ENCODE results near the gene P4HA2.

DNA sequence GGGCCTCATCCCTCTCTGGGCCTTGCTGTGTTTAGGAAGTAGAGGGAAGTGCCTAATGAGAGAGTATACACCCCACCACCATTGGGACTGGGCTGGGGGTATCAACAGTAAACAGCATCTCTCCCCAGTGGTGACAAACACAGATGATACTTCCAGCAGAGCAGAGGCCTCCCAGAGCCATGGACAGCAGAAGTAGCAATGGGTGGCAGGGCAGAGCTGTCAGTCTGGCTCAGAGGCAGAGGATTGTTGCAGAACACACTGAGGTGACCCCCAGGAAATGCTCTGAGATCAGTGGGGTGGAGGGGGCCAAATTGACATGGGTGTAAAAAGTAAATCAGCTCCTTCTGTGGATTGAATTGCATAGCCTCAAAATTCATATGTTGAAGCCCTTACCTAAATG lies 12.1 kb upstream of the P4HA2 start:
- TF ChIP-seq, protein P1, sequence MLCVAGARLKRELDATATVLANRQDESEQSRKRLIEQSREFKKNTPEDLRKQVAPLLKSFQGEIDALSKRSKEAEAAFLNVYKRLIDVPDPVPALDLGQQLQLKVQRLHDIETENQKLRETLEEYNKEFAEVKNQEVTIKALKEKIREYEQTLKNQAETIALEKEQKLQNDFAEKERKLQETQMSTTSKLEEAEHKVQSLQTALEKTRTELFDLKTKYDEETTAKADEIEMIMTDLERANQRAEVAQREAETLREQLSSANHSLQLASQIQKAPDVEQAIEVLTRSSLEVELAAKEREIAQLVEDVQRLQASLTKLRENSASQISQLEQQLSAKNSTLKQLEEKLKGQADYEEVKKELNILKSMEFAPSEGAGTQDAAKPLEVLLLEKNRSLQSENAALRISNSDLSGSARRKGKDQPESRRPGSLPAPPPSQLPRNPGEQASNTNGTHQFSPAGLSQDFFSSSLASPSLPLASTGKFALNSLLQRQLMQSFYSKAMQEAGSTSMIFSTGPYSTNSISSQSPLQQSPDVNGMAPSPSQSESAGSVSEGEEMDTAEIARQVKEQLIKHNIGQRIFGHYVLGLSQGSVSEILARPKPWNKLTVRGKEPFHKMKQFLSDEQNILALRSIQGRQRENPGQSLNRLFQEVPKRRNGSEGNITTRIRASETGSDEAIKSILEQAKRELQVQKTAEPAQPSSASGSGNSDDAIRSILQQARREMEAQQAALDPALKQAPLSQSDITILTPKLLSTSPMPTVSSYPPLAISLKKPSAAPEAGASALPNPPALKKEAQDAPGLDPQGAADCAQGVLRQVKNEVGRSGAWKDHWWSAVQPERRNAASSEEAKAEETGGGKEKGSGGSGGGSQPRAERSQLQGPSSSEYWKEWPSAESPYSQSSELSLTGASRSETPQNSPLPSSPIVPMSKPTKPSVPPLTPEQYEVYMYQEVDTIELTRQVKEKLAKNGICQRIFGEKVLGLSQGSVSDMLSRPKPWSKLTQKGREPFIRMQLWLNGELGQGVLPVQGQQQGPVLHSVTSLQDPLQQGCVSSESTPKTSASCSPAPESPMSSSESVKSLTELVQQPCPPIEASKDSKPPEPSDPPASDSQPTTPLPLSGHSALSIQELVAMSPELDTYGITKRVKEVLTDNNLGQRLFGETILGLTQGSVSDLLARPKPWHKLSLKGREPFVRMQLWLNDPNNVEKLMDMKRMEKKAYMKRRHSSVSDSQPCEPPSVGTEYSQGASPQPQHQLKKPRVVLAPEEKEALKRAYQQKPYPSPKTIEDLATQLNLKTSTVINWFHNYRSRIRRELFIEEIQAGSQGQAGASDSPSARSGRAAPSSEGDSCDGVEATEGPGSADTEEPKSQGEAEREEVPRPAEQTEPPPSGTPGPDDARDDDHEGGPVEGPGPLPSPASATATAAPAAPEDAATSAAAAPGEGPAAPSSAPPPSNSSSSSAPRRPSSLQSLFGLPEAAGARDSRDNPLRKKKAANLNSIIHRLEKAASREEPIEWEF (CRISPR knock-in tag; IDR thresholded peaks at IDR 0.05) = no peak
- TF ChIP-seq EP300 (IDR thresholded peaks at IDR 0.05; ENCODE audit: low read length) (no peak), EGR1 (conservative IDR thresholded peaks at IDR 0.05) (no peak), TCF7L2 (IDR thresholded peaks at IDR 0.05; ENCODE audit: low read depth, low read length) (no peak), POLR2AphosphoS5 (IDR thresholded peaks at IDR 0.05; ENCODE audit: control insufficient read depth, insufficient read depth, low read depth, low read length) (no peak), KDM1A (IDR thresholded peaks at IDR 0.05) (no peak), ESRRB (CRISPR knock-in tag; IDR thresholded peaks at IDR 0.05; ENCODE audit: borderline replicate concordance) (no peak), RBFOX2 (IDR thresholded peaks at IDR 0.05; ENCODE audit: low read depth, low read length) (no peak), FOXK2 (conservative IDR thresholded peaks at IDR 0.05 in 1 of 2, IDR thresholded peaks at IDR 0.05 in 1 of 2; ENCODE audit: low read depth in 2 of 2) (no peak), PHB2 (IDR thresholded peaks at IDR 0.05; ENCODE audit: low read depth) (no peak)
- TF ChIP-seq, protein P2, sequence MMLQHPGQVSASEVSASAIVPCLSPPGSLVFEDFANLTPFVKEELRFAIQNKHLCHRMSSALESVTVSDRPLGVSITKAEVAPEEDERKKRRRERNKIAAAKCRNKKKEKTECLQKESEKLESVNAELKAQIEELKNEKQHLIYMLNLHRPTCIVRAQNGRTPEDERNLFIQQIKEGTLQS (IDR thresholded peaks at IDR 0.05) = no peak
- TF ChIP-seq, protein P2 (CRISPR knock-in tag; conservative IDR thresholded peaks at IDR 0.05) = no peak
- TF ChIP-seq, protein P3, sequence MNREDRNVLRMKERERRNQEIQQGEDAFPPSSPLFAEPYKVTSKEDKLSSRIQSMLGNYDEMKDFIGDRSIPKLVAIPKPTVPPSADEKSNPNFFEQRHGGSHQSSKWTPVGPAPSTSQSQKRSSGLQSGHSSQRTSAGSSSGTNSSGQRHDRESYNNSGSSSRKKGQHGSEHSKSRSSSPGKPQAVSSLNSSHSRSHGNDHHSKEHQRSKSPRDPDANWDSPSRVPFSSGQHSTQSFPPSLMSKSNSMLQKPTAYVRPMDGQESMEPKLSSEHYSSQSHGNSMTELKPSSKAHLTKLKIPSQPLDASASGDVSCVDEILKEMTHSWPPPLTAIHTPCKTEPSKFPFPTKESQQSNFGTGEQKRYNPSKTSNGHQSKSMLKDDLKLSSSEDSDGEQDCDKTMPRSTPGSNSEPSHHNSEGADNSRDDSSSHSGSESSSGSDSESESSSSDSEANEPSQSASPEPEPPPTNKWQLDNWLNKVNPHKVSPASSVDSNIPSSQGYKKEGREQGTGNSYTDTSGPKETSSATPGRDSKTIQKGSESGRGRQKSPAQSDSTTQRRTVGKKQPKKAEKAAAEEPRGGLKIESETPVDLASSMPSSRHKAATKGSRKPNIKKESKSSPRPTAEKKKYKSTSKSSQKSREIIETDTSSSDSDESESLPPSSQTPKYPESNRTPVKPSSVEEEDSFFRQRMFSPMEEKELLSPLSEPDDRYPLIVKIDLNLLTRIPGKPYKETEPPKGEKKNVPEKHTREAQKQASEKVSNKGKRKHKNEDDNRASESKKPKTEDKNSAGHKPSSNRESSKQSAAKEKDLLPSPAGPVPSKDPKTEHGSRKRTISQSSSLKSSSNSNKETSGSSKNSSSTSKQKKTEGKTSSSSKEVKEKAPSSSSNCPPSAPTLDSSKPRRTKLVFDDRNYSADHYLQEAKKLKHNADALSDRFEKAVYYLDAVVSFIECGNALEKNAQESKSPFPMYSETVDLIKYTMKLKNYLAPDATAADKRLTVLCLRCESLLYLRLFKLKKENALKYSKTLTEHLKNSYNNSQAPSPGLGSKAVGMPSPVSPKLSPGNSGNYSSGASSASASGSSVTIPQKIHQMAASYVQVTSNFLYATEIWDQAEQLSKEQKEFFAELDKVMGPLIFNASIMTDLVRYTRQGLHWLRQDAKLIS (CRISPR knock-in tag; IDR thresholded peaks at IDR 0.05) = no peak
- TF ChIP-seq, protein P4, sequence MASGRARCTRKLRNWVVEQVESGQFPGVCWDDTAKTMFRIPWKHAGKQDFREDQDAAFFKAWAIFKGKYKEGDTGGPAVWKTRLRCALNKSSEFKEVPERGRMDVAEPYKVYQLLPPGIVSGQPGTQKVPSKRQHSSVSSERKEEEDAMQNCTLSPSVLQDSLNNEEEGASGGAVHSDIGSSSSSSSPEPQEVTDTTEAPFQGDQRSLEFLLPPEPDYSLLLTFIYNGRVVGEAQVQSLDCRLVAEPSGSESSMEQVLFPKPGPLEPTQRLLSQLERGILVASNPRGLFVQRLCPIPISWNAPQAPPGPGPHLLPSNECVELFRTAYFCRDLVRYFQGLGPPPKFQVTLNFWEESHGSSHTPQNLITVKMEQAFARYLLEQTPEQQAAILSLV (tag; IDR thresholded peaks at IDR 0.05) = no peak
- TF ChIP-seq, protein P5, sequence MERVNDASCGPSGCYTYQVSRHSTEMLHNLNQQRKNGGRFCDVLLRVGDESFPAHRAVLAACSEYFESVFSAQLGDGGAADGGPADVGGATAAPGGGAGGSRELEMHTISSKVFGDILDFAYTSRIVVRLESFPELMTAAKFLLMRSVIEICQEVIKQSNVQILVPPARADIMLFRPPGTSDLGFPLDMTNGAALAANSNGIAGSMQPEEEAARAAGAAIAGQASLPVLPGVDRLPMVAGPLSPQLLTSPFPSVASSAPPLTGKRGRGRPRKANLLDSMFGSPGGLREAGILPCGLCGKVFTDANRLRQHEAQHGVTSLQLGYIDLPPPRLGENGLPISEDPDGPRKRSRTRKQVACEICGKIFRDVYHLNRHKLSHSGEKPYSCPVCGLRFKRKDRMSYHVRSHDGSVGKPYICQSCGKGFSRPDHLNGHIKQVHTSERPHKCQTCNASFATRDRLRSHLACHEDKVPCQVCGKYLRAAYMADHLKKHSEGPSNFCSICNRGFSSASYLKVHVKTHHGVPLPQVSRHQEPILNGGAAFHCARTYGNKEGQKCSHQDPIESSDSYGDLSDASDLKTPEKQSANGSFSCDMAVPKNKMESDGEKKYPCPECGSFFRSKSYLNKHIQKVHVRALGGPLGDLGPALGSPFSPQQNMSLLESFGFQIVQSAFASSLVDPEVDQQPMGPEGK (CRISPR knock-in tag; IDR thresholded peaks at IDR 0.05; ENCODE audit: borderline replicate concordance) = no peak

Measured in K562 (cell line).